Inflammatory macrophage treated with lipopolysaccharide for 4 hours (primary cell): Measurements from ENCODE around the gene TCN1.
"Not testable (repeated sequence)": the region's sequence is repeated elsewhere in the genome, so short reads cannot be mapped to it uniquely, and the experiment has no call there.

Experiments
- DNase-seq: peaks from one replicate; pipeline ENCODE4 v3.0.0-alpha.2; 2020

TCN1 gene

GRCh38 chr11:59857439-59858434, 8.6 kb downstream of the TCN1 start:
- DNase-seq = peak; percentile 33

GRCh38 chr11:59854871-59855270, 11.4 kb downstream of the TCN1 start:
- DNase-seq = peak; percentile 17

GRCh38 chr11:59851416-59851815, 14.9 kb downstream of the TCN1 start:
- not testable (repeated sequence) for DNase-seq

- DNase-seq = not testable (repeated sequence)
Measured at GRCh38 chr11:59849551-59849950, 16.7 kb downstream of the TCN1 start.

- peak; percentile 79 for DNase-seq
Measured at GRCh38 chr11:59849129-59849528, 17.2 kb downstream of the TCN1 start.

- DNase-seq = not testable (repeated sequence)
Measured at GRCh38 chr11:59848439-59848838, 17.8 kb downstream of the TCN1 start.

- DNase-seq = peak; percentile 21
Measured at GRCh38 chr11:59847626-59848025, 18.7 kb downstream of the TCN1 start.

GRCh38 chr11:59846556-59846955, 19.7 kb downstream of the TCN1 start:
- DNase-seq = no peak

- DNase-seq = no peak
Measured at GRCh38 chr11:59845399-59845798, 20.9 kb downstream of the TCN1 start, which contains the start of gene CBLIF. Gene CBLIF, minus strand, starts transcription at chr11:59845499. Its CDS starts 46 bp downstream, at chr11:59845453.

GRCh38 chr11:59842316-59842715, 24.0 kb downstream of the TCN1 start:
- no peak for DNase-seq

- no peak for DNase-seq
Measured at GRCh38 chr11:59841514-59841913, 24.8 kb downstream of the TCN1 start.

GRCh38 chr11:59839615-59840014, 26.7 kb downstream of the TCN1 start:
- DNase-seq = no peak

GRCh38 chr11:59833602-59834001, 32.7 kb downstream of the TCN1 start:
- DNase-seq = no peak

GRCh38 chr11:59829358-59829757, 36.9 kb downstream of the TCN1 start:
- DNase-seq = no peak

- peak; percentile 81 for DNase-seq
Measured at GRCh38 chr11:59822989-59823566, 43.2 kb downstream of the TCN1 start.

GRCh38 chr11:59818572-59818971, 47.7 kb downstream of the TCN1 start:
- DNase-seq = no peak

- not testable (repeated sequence) for DNase-seq
Measured at GRCh38 chr11:59816434-59816833, 49.9 kb downstream of the TCN1 start.

- DNase-seq = no peak
Measured at GRCh38 chr11:59815754-59816153, 50.5 kb downstream of the TCN1 start.

- DNase-seq = peak; percentile 81
Measured at GRCh38 chr11:59814021-59814420, 52.3 kb downstream of the TCN1 start.

- no peak for DNase-seq
Measured at GRCh38 chr11:59813364-59813763, 52.9 kb downstream of the TCN1 start.

- DNase-seq = no peak
Measured at GRCh38 chr11:59812220-59812619, 54.1 kb downstream of the TCN1 start.

GRCh38 chr11:59810911-59811259, 55.4 kb downstream of the TCN1 start:
- no peak for DNase-seq

- peak; percentile 90 for DNase-seq
Measured at GRCh38 chr11:59810189-59810910, 55.9 kb downstream of the TCN1 start, which contains the start of gene MRPL16. Gene MRPL16, minus strand, starts transcription at chr11:59810778. Its CDS starts 120 bp downstream, at chr11:59810658.
